Mammary epithelial cell (primary cell): Measurements from ENCODE around the gene CD48.

Source experiments
- CTCF ChIP-seq, 2 donors: IDR thresholded peaks in 1 of 2; conservative IDR thresholded peaks in 1 of 2; 2 replicates each; pipeline ENCODE4 v1.5.1; 2011 to 2012; ENCODE audit warnings: inconsistent platforms in 2 of 2, low read length in 2 of 2, mild to moderate bottlenecking in 2 of 2, control low read depth in 1 of 2, low read depth in 1 of 2; ENCODE audit not compliant: insufficient read depth in 1 of 2; ENCODE audit errors: extremely low read depth in 1 of 2
- EZH2 ChIP-seq: IDR thresholded peaks from 2 replicates; pipeline ENCODE4 v1.6.1; 2012; ENCODE audit warnings: low read length, inconsistent platforms, borderline replicate concordance

GRCh38 chr1:160711276-160711601 is 383 bp downstream of the CD48 start:
- TF ChIP-seq CTCF (conservative IDR thresholded peaks at IDR 0.05 in 1 of 2, IDR thresholded peaks at IDR 0.05 in 1 of 2; ENCODE audit: extremely low read depth in 1 of 2, insufficient read depth in 1 of 2, low read depth in 1 of 2, low read length in 2 of 2): no peak
- TF ChIP-seq EZH2: no peak
